Stomach (tissue), 4 donors: ENCODE results near the gene EVC2.

Experiments
- EP300 ChIP-seq: sonication (generic); formaldehyde crosslinking; IDR thresholded peaks from one replicate; pipeline ENCODE4 v1.6.1; 2017; ENCODE audit warnings: antibody characterized with exemption
- POLR2A ChIP-seq, 4 donors: fragments of 450-650 bp; IDR thresholded peaks; one replicate each; pipeline ENCODE4 v1.6.1; 2016; ENCODE audit warnings: antibody characterized with exemption in 4 of 4, control low read depth in 2 of 4, mild to moderate bottlenecking in 1 of 4, moderate library complexity in 1 of 4
- TF ChIP-seq, protein P1 (sequence below), 7 experiments: fragments of 450-650 bp in 4 of 7; fragments of 200-600 bp in 3 of 7; sonication (generic) in 3 of 7; IDR thresholded peaks; one replicate each; pipeline ENCODE4 v1.5.1; 2016 to 2019; ENCODE audit warnings: antibody characterized with exemption in 7 of 7, control low read depth in 2 of 7, mild to moderate bottlenecking in 1 of 7

DNA sequence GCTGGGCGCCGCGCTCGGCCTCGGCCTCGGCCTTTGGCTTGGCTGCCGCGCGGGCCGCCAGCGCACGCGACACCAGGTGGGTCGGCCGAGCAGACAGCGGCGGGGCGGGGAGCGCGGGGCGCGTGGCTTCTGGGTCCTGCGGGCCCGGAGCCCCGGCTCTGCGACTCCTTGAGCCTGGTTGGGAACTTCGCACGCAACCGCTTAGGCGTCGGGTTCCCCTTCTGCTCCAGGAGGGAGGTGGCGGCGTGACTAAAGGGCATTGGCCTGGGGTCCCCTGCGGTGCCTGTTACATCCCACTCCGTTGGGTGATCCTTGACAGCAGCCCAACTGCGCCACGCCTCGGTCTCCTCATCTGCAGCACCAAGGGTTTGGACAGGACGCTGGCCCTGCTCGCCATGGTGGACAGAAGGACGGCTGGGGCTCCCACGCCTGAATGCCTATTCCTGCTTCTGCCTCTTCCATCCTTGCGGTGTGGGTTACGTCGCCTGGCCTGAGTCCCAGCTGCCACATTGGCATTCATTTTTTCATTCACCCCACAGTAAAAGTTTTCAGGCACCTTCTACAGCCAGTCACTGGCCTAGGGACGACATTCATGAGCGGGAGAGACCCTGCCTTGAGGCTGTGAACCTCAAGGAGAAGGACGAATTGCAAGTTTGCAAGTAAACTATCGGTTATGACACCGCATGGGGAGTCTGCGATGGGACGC, 3.3 kb upstream of the EVC2 start:
- TF ChIP-seq, protein P1, sequence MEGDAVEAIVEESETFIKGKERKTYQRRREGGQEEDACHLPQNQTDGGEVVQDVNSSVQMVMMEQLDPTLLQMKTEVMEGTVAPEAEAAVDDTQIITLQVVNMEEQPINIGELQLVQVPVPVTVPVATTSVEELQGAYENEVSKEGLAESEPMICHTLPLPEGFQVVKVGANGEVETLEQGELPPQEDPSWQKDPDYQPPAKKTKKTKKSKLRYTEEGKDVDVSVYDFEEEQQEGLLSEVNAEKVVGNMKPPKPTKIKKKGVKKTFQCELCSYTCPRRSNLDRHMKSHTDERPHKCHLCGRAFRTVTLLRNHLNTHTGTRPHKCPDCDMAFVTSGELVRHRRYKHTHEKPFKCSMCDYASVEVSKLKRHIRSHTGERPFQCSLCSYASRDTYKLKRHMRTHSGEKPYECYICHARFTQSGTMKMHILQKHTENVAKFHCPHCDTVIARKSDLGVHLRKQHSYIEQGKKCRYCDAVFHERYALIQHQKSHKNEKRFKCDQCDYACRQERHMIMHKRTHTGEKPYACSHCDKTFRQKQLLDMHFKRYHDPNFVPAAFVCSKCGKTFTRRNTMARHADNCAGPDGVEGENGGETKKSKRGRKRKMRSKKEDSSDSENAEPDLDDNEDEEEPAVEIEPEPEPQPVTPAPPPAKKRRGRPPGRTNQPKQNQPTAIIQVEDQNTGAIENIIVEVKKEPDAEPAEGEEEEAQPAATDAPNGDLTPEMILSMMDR (IDR thresholded peaks at IDR 0.05): no peak
- TF ChIP-seq POLR2A (IDR thresholded peaks at IDR 0.05) (no peak), EP300 (no peak)
